H9 (cell line): ENCODE results near the gene UNC5A. TPM values are rescaled to one million over a fixed set of nuclear protein-coding genes. Genes with fewer than 3 reads are reported as not detected.

Experiments used
- DNase-seq: peaks from one replicate; pipeline ENCODE4 v3.0.0-alpha.2; 2017
- H2AFZ ChIP-seq: one replicate; pipeline ENCODE4 v1.6.1; 2013; ENCODE audit warnings: mild to moderate bottlenecking, low read length, control low read depth, moderate library complexity
- H2AK5ac ChIP-seq: 2 replicates; pipeline ENCODE4 v1.6.1; 2013; ENCODE audit warnings: low read length, control low read depth, mixed read lengths; ENCODE audit not compliant: insufficient read length
- H2BK120ac ChIP-seq: one replicate; pipeline ENCODE4 v1.6.1; 2013; ENCODE audit warnings: low read depth, mild to moderate bottlenecking, low read length, control low read depth, inconsistent platforms; ENCODE audit not compliant: poor library complexity, severe bottlenecking
- H2BK12ac ChIP-seq: 2 replicates; pipeline ENCODE4 v1.6.1; 2013; ENCODE audit warnings: low read length, control low read depth, mixed read lengths, low read depth; ENCODE audit not compliant: insufficient read length
- H2BK15ac ChIP-seq: 2 replicates; pipeline ENCODE4 v1.6.1; 2013; ENCODE audit warnings: low read depth, low read length, control low read depth
- H2BK20ac ChIP-seq: one replicate; pipeline ENCODE4 v1.6.1; 2013; ENCODE audit warnings: low read depth, mild to moderate bottlenecking, low read length, control low read depth, inconsistent platforms; ENCODE audit not compliant: poor library complexity, severe bottlenecking
- H2BK5ac ChIP-seq: 2 replicates; pipeline ENCODE4 v1.6.1; 2013; ENCODE audit warnings: low read length, control low read depth, mixed read lengths; ENCODE audit not compliant: insufficient read length
- H3K14ac ChIP-seq: 2 replicates; pipeline ENCODE4 v1.6.1; 2013; ENCODE audit warnings: low read length, control low read depth; ENCODE audit not compliant: insufficient read depth
- H3K18ac ChIP-seq: 2 replicates; pipeline ENCODE4 v1.6.1; 2013; ENCODE audit warnings: low read depth, mild to moderate bottlenecking, mixed read lengths, low read length, control low read depth; ENCODE audit not compliant: insufficient read length
- H3K23ac ChIP-seq: 2 replicates; pipeline ENCODE4 v1.6.1; 2013; ENCODE audit warnings: low read length, control low read depth, mixed read lengths, low read depth; ENCODE audit not compliant: insufficient read length
- H3K23me2 ChIP-seq: 2 replicates; pipeline ENCODE4 v1.6.1; 2013; ENCODE audit warnings: low read depth, mild to moderate bottlenecking, mixed read lengths, low read length, control low read depth; ENCODE audit not compliant: insufficient read length, poor library complexity, severe bottlenecking
- H3K27ac ChIP-seq: 2 replicates; pipeline ENCODE4 v1.5.1; 2013; ENCODE audit warnings: low read length, control low read depth, mixed read lengths, low read depth; ENCODE audit not compliant: insufficient read length
- H3K27me3 ChIP-seq: 2 replicates; pipeline ENCODE4 v1.6.1; 2013; ENCODE audit warnings: low read length, control low read depth, inconsistent platforms; ENCODE audit not compliant: insufficient read depth
- H3K4ac ChIP-seq: 2 replicates; pipeline ENCODE4 v1.6.1; 2013; ENCODE audit warnings: low read depth, mild to moderate bottlenecking, control low read depth, inconsistent platforms, low read length, moderate library complexity
- H3K4me1 ChIP-seq: 2 replicates; pipeline ENCODE4 v1.6.1; 2013; ENCODE audit warnings: low read length, control low read depth, inconsistent platforms; ENCODE audit not compliant: insufficient read depth
- H3K4me2 ChIP-seq: 2 replicates; pipeline ENCODE4 v1.6.1; 2013; ENCODE audit warnings: low read length, control low read depth, mixed read lengths; ENCODE audit not compliant: insufficient read length, insufficient read depth
- H3K56ac ChIP-seq: 2 replicates; pipeline ENCODE4 v1.6.1; 2013; ENCODE audit warnings: low read depth, mild to moderate bottlenecking, mixed read lengths, low read length, control low read depth; ENCODE audit not compliant: insufficient read length
- H3K79me1 ChIP-seq: 2 replicates; pipeline ENCODE4 v1.6.1; 2013; ENCODE audit warnings: low read depth, mild to moderate bottlenecking, moderate library complexity, low read length, control low read depth, inconsistent platforms; ENCODE audit not compliant: insufficient read depth, poor library complexity, severe bottlenecking
- H3K79me2 ChIP-seq: 2 replicates; pipeline ENCODE4 v1.6.1; 2013; ENCODE audit warnings: low read length, control low read depth, inconsistent platforms; ENCODE audit not compliant: insufficient read depth
- H3K9ac ChIP-seq: 2 replicates; pipeline ENCODE4 v1.6.1; 2013; ENCODE audit warnings: low read length, control low read depth, mixed read lengths; ENCODE audit not compliant: insufficient read length; ENCODE audit errors: extremely low read depth
- H3K9me3 ChIP-seq: one replicate; pipeline ENCODE4 v1.6.1; 2013; ENCODE audit warnings: low read depth, low read length, inconsistent platforms; ENCODE audit not compliant: control insufficient read depth
- H3T11ph ChIP-seq: one replicate; pipeline ENCODE4 v1.6.1; 2013; ENCODE audit warnings: mild to moderate bottlenecking, low read length, control low read depth, inconsistent platforms
- H4K20me1 ChIP-seq: one replicate; pipeline ENCODE4 v1.6.1; 2013; ENCODE audit not compliant: control insufficient read depth, insufficient read length, insufficient read depth
- H4K5ac ChIP-seq: 2 replicates; pipeline ENCODE4 v1.6.1; 2013; ENCODE audit warnings: low read depth, mild to moderate bottlenecking, mixed read lengths, low read length, control low read depth; ENCODE audit not compliant: insufficient read length
- H4K8ac ChIP-seq: replicated peaks from 2 replicates; pipeline ENCODE4 v1.6.1; 2013; ENCODE audit warnings: low read length, control low read depth, mixed read lengths, low read depth; ENCODE audit not compliant: insufficient read length
- H4K91ac ChIP-seq: 2 replicates; pipeline ENCODE4 v1.6.1; 2013; ENCODE audit warnings: low read depth, mild to moderate bottlenecking, moderate library complexity, mixed read lengths, low read length, control low read depth; ENCODE audit not compliant: insufficient read length
- H3K27ac Mint-ChIP-seq, 3 experiments: 2 replicates in 2 of 3; 3 replicates in 1 of 3; pipeline ENCODE4 v1.8.0; 2020 to 2021; ENCODE audit warnings: mixed read lengths in 3 of 3, mild to moderate bottlenecking in 1 of 3, moderate library complexity in 1 of 3
- H3K27me3 Mint-ChIP-seq: 2 replicates; pipeline ENCODE4 v1.8.0; 2021; ENCODE audit warnings: low read depth, mild to moderate bottlenecking, moderate library complexity, mixed read lengths
- H3K36me3 Mint-ChIP-seq, 3 experiments: 2 replicates in 2 of 3; 3 replicates in 1 of 3; pipeline ENCODE4 v1.8.0; 2020 to 2021; ENCODE audit warnings: low read depth in 3 of 3, mixed read lengths in 3 of 3; ENCODE audit not compliant: insufficient read depth in 1 of 3
- H3K4me1 Mint-ChIP-seq, 2 experiments: 2 replicates each; pipeline ENCODE4 v1.8.0; 2020; ENCODE audit warnings: mixed read lengths in 2 of 2
- H3K4me3 Mint-ChIP-seq, 2 experiments: 2 replicates in 1 of 2; 3 replicates in 1 of 2; pipeline ENCODE4 v1.8.0; 2020 to 2021; ENCODE audit warnings: mild to moderate bottlenecking in 2 of 2, mixed read lengths in 2 of 2, moderate library complexity in 1 of 2
- H3K9me3 Mint-ChIP-seq, 2 experiments: 2 replicates in 1 of 2; 3 replicates in 1 of 2; pipeline ENCODE4 v1.8.0; 2020; ENCODE audit warnings: mild to moderate bottlenecking in 2 of 2, mixed read lengths in 2 of 2, moderate library complexity in 1 of 2
- WGBS: extraction: QIAGEN DNeasy Blood & Tissue Kit; methylation state at CpG from one replicate; pipeline ENCODE4 v1.1.7; 2013; ENCODE audit warnings: missing lambda C conversion rate, low lambda C conversion rate, mixed read lengths; ENCODE audit not compliant: insufficient read length; ENCODE audit errors: extremely low coverage; 5-methylcytosine and 5-hydroxymethylcytosine counted together
- total RNA-seq: library from RNA; stranded (reverse); gene quantifications from 2 replicates; pipeline ENCODE4 v1.2.1, GENCODE V29; 2021
- TF ChIP-seq, protein P1 (sequence below): fragments of 200-600 bp; sonication (generic); conservative IDR thresholded peaks from 3 replicates; pipeline ENCODE4 v1.8.0; 2021; ENCODE audit warnings: antibody characterized with exemption, mild to moderate bottlenecking

UNC5A gene
- total RNA-seq, 1 experiment from 2014 or later = 4.4 TPM

- H3K79me1 ChIP-seq = no peaks in the 10 kb centered on the region
- no peak overlapping the region for H3K4me2 ChIP-seq
- no peak overlapping the region for H3K9ac ChIP-seq
- Mint-ChIP-seq H3K4me3 (no peak overlapping the region), H3K36me3 (no peaks in the 10 kb centered on the region), H3K27ac (no peak overlapping the region), H3K27me3 (peaks cover 14% of the 10 kb centered on the region), H3K4me1 (peaks cover under 1 to 22% of the 10 kb centered on the region in 2 experiments; a peak in 2 of 4 replicates), H3K9me3 (peaks cover 0 to 2% of the 10 kb centered on the region in 2 experiments; a peak in 2 of 5 replicates)
- H2BK12ac ChIP-seq = no peak overlapping the region
- H4K91ac ChIP-seq = no peak overlapping the region
- H3K79me2 ChIP-seq = no peaks in the 10 kb centered on the region
- H2BK15ac ChIP-seq = no peak overlapping the region
- 100% methylated on average over 1 of the region's 2 CpGs for WGBS
- no peak overlapping the region for H3K4ac ChIP-seq
- no peak overlapping the region for H2BK20ac ChIP-seq
- no peaks in the 10 kb centered on the region for H3K4me1 ChIP-seq
- DNase-seq = no peak
- no peaks in the 10 kb centered on the region for H3K9me3 ChIP-seq
- no peaks in the 10 kb centered on the region for H4K20me1 ChIP-seq
- no peak overlapping the region for H3K23ac ChIP-seq
- no peak overlapping the region for H3K18ac ChIP-seq
- H2AFZ ChIP-seq = no peak overlapping the region
- H4K8ac ChIP-seq = no peak overlapping the region
- H2BK120ac ChIP-seq = no peak overlapping the region
- TF ChIP-seq, protein P1, sequence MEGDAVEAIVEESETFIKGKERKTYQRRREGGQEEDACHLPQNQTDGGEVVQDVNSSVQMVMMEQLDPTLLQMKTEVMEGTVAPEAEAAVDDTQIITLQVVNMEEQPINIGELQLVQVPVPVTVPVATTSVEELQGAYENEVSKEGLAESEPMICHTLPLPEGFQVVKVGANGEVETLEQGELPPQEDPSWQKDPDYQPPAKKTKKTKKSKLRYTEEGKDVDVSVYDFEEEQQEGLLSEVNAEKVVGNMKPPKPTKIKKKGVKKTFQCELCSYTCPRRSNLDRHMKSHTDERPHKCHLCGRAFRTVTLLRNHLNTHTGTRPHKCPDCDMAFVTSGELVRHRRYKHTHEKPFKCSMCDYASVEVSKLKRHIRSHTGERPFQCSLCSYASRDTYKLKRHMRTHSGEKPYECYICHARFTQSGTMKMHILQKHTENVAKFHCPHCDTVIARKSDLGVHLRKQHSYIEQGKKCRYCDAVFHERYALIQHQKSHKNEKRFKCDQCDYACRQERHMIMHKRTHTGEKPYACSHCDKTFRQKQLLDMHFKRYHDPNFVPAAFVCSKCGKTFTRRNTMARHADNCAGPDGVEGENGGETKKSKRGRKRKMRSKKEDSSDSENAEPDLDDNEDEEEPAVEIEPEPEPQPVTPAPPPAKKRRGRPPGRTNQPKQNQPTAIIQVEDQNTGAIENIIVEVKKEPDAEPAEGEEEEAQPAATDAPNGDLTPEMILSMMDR = no peak
- no peak overlapping the region for H3K56ac ChIP-seq
- H3T11ph ChIP-seq = no peak overlapping the region
- no peaks in the 10 kb centered on the region for H3K23me2 ChIP-seq
- H3K27ac ChIP-seq = no peak overlapping the region
- no peak overlapping the region for H2AK5ac ChIP-seq
- H3K27me3 ChIP-seq = no peaks in the 10 kb centered on the region
- H2BK5ac ChIP-seq = no peak overlapping the region
- H3K14ac ChIP-seq = no peak overlapping the region
- no peak overlapping the region for H4K5ac ChIP-seq
Observed at GRCh38 chr5:176829320-176829719, 19.0 kb downstream of the UNC5A start.
